GM18951 (cell line): ENCODE results near the gene ARL6IP5.

ENCODE experiments used
- POLR2A ChIP-seq: IDR thresholded peaks from 4 replicates; pipeline ENCODE4 v1.6.1; 2011; ENCODE audit warnings: mild to moderate bottlenecking; ENCODE audit not compliant: insufficient read length, insufficient read depth; ENCODE audit errors: extremely low read depth
- in situ Hi-C: fragments of 300-500 bp; cut with MboI; formaldehyde crosslinking; loops from one replicate; pipeline ENCODE4 v1.12.0; 2022; ENCODE audit warnings: low sequenced_read_pairs, mixed read lengths, inconsistent platforms; ENCODE audit not compliant: unreplicated experiment

The ARL6IP5 gene

GRCh38 chr3:69092030-69092516 is 7.3 kb downstream of the ARL6IP5 start:
- in situ Hi-C loops: no loop called here
- TF ChIP-seq POLR2A: no peak

GRCh38 chr3:69094467-69095205 is 9.9 kb downstream of the ARL6IP5 start:
- in situ Hi-C loops: no loop called here
- TF ChIP-seq POLR2A: no peak

- no peak for TF ChIP-seq POLR2A
These were observed 10.9 kb downstream of the ARL6IP5 start for GRCh38 chr3:69095636-69096035.

GRCh38 chr3:69096299-69096698 is 11.6 kb downstream of the ARL6IP5 start:
- in situ Hi-C loops: no loop called here
- no peak for TF ChIP-seq POLR2A

More at GRCh38 chr3:69095636-69096035, 10.9 kb downstream of the ARL6IP5 start:
- in situ Hi-C loops: no loop called here

GRCh38 chr3:69097407-69098086 is 12.8 kb downstream of the ARL6IP5 start:
- no peak for TF ChIP-seq POLR2A
- in situ Hi-C loops: no loop called here

GRCh38 chr3:69099576-69099975 is 14.8 kb downstream of the ARL6IP5 start:
- no peak for TF ChIP-seq POLR2A

GRCh38 chr3:69102384-69102783 is 17.6 kb downstream of the ARL6IP5 start:
- TF ChIP-seq POLR2A: no peak
- in situ Hi-C loops: no loop called here

More at GRCh38 chr3:69099576-69099975, 14.8 kb downstream of the ARL6IP5 start:
- in situ Hi-C loops: no loop called here

- in situ Hi-C loops: no loop called here
- no peak for TF ChIP-seq POLR2A
These were observed 18.4 kb downstream of the ARL6IP5 start for GRCh38 chr3:69103123-69103522.

- in situ Hi-C loops: no loop called here
- TF ChIP-seq POLR2A: no peak
These were observed 19.8 kb downstream of the ARL6IP5 start for GRCh38 chr3:69104586-69104985.

GRCh38 chr3:69105320-69105719 is 20.6 kb downstream of the ARL6IP5 start:
- TF ChIP-seq POLR2A: no peak
- in situ Hi-C loops: no loop called here

GRCh38 chr3:69107841-69108240 is 23.1 kb downstream of the ARL6IP5 start:
- in situ Hi-C loops: no loop called here
- no peak for TF ChIP-seq POLR2A

GRCh38 chr3:69108811-69109210 is 24.1 kb downstream of the ARL6IP5 start:
- TF ChIP-seq POLR2A: no peak
- in situ Hi-C loops: no loop called here

GRCh38 chr3:69110941-69111546 is 26.3 kb downstream of the ARL6IP5 start:
- no peak for TF ChIP-seq POLR2A
- in situ Hi-C loops: no loop called here

GRCh38 chr3:69113536-69113935 is 28.8 kb downstream of the ARL6IP5 start:
- in situ Hi-C loops: no loop called here

GRCh38 chr3:69115731-69116130 is 31.0 kb downstream of the ARL6IP5 start:
- no peak for TF ChIP-seq POLR2A
- in situ Hi-C loops: no loop called here

More at GRCh38 chr3:69113536-69113935, 28.8 kb downstream of the ARL6IP5 start:
- no peak for TF ChIP-seq POLR2A
